Peyer's patch (tissue), 4 donors: Measurements from ENCODE around the gene COL3A1. TPM values are rescaled to one million over a fixed set of nuclear protein-coding genes. Genes with fewer than 3 reads are reported as not detected.

Source experiments
- DNase-seq, 3 donors: peaks; one replicate each; pipeline ENCODE4 v3.0.0-alpha.2; 2017 to 2019
- H3K27ac ChIP-seq, 4 donors: fragments of 200-600 bp; sonication (generic); one replicate each; pipeline ENCODE4 v1.5.1; 2016 to 2019
- H3K27me3 ChIP-seq, 2 donors: fragments of 200-600 bp; sonication (generic); one replicate each; pipeline ENCODE4 v1.5.1; 2019
- H3K36me3 ChIP-seq, 3 donors: fragments of 200-600 bp; sonication (generic); one replicate each; pipeline ENCODE4 v1.5.1; 2016 to 2019
- H3K4me1 ChIP-seq, 4 donors: fragments of 200-600 bp; sonication (generic); one replicate each; pipeline ENCODE4 v1.5.1; 2016 to 2019
- H3K4me3 ChIP-seq, 4 donors: fragments of 200-600 bp; sonication (generic); 1 replicate in 3 of 4; 2 replicates in 1 of 4; pipeline ENCODE4 v1.5.1; 2016 to 2019; ENCODE audit warnings: mild to moderate bottlenecking in 1 of 4
- H3K9me3 ChIP-seq, 4 donors: fragments of 200-600 bp; sonication (generic); one replicate each; pipeline ENCODE4 v1.5.1; 2016 to 2019; ENCODE audit warnings: mild to moderate bottlenecking in 1 of 4
- POLR2A ChIP-seq, 2 donors: fragments of 450-650 bp; IDR thresholded peaks; one replicate each; pipeline ENCODE4 v1.5.1; 2017; ENCODE audit warnings: antibody characterized with exemption in 2 of 2, mild to moderate bottlenecking in 2 of 2, moderate library complexity in 2 of 2
- total RNA-seq, 4 donors: library from RNA; depleted of rRNA; stranded (reverse); fragments of >200 nt; gene quantifications; one replicate each; pipeline ENCODE4 v1.1.0, GENCODE V29; 2016
- TF ChIP-seq, protein P1 (sequence below), 6 experiments: fragments of 450-650 bp in 4 of 6; fragments of 200-600 bp in 2 of 6; sonication (generic) in 1 of 6; IDR thresholded peaks; one replicate each; pipeline ENCODE4 v1.5.1; 2017 to 2019; ENCODE audit warnings: antibody characterized with exemption in 6 of 6, mild to moderate bottlenecking in 3 of 6, moderate library complexity in 1 of 6

The COL3A1 gene
- total RNA-seq, result 100 to 1,000 TPM in 1 of 4 donors, 10 to 100 TPM in 3; 33.9 to 317 (median 69.9) TPM

DNA sequence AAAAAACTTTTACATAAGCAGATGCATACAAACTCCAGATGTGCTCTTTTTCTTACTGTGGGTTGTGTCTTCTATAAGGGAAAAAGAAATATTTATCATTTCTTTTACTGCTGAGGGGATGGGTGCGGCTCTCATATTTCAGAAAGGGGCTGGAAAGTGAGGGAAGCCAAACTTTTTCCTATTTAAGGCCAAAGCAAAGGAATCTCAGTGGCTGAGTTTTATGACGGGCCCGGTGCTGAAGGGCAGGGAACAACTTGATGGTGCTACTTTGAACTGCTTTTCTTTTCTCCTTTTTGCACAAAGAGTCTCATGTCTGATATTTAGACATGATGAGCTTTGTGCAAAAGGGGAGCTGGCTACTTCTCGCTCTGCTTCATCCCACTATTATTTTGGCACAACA, at the start of gene COL3A1:
Gene COL3A1, plus strand, starts transcription at position 210 of the 400 bp plus-strand sequence. Its CDS starts 117 bp downstream, at position 327.
- no peak for DNase-seq
- Histone ChIP-seq H3K4me1 (no peaks in the 10 kb centered on the region), H3K27ac (peak within 1 kb of the TSS; percentile 35 to 82 (median 53)), H3K9me3 (no peaks in the 10 kb centered on the region), H3K27me3 (no peaks in the 10 kb centered on the region), H3K4me3 (peak within 1 kb of the TSS; percentile 4 to 43 (median 32)), H3K36me3 (no peaks in the 10 kb centered on the region)
- peak in 1 of 2 donors; percentile 20 for TF ChIP-seq POLR2A (IDR thresholded peaks at IDR 0.05)
- TF ChIP-seq, protein P1, sequence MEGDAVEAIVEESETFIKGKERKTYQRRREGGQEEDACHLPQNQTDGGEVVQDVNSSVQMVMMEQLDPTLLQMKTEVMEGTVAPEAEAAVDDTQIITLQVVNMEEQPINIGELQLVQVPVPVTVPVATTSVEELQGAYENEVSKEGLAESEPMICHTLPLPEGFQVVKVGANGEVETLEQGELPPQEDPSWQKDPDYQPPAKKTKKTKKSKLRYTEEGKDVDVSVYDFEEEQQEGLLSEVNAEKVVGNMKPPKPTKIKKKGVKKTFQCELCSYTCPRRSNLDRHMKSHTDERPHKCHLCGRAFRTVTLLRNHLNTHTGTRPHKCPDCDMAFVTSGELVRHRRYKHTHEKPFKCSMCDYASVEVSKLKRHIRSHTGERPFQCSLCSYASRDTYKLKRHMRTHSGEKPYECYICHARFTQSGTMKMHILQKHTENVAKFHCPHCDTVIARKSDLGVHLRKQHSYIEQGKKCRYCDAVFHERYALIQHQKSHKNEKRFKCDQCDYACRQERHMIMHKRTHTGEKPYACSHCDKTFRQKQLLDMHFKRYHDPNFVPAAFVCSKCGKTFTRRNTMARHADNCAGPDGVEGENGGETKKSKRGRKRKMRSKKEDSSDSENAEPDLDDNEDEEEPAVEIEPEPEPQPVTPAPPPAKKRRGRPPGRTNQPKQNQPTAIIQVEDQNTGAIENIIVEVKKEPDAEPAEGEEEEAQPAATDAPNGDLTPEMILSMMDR (IDR thresholded peaks at IDR 0.05), result no peak

GRCh38 chr2:188928643-188929042, 45.5 kb upstream of the COL3A1 start:
- no peaks in the 10 kb centered on the region for H3K27me3 ChIP-seq
- no peaks in the 10 kb centered on the region for H3K4me1 ChIP-seq
- no peak for TF ChIP-seq POLR2A (IDR thresholded peaks at IDR 0.05)
- TF ChIP-seq, protein P1 (IDR thresholded peaks at IDR 0.05), result no peak
- DNase-seq, result no peak
- no peaks in the 10 kb centered on the region for H3K36me3 ChIP-seq
- H3K27ac ChIP-seq, result no peak overlapping the region
- H3K9me3 ChIP-seq, result no peaks in the 10 kb centered on the region
- H3K4me3 ChIP-seq, result no peak overlapping the region

DNA sequence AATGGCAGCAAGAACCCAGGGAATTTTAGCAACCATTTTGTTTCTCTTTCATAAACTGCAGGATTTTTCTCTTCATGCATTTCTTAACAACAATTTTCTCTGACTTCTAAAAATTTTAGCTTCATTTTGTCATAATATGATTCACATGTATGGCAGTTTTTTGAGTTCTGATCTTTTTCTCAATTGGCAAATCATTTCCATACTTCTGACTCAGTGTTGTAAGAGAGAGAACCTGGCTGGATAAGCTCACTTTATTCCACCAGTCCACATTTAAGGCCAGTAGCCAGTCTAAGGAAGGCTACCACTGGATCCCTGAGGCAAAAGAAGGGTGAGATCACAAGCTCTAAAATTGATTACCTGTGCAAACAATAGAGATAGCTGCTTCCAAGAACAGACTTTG, 42.8 kb upstream of the COL3A1 start:
- no peaks in the 10 kb centered on the region for H3K4me1 ChIP-seq
- TF ChIP-seq, protein P1 (IDR thresholded peaks at IDR 0.05), result no peak
- no peak for TF ChIP-seq POLR2A (IDR thresholded peaks at IDR 0.05)
- H3K27me3 ChIP-seq, result no peaks in the 10 kb centered on the region
- no peak overlapping the region for H3K27ac ChIP-seq
- no peak for DNase-seq
- no peaks in the 10 kb centered on the region for H3K36me3 ChIP-seq
- H3K4me3 ChIP-seq, result no peak overlapping the region
- H3K9me3 ChIP-seq, result no peaks in the 10 kb centered on the region

DNA sequence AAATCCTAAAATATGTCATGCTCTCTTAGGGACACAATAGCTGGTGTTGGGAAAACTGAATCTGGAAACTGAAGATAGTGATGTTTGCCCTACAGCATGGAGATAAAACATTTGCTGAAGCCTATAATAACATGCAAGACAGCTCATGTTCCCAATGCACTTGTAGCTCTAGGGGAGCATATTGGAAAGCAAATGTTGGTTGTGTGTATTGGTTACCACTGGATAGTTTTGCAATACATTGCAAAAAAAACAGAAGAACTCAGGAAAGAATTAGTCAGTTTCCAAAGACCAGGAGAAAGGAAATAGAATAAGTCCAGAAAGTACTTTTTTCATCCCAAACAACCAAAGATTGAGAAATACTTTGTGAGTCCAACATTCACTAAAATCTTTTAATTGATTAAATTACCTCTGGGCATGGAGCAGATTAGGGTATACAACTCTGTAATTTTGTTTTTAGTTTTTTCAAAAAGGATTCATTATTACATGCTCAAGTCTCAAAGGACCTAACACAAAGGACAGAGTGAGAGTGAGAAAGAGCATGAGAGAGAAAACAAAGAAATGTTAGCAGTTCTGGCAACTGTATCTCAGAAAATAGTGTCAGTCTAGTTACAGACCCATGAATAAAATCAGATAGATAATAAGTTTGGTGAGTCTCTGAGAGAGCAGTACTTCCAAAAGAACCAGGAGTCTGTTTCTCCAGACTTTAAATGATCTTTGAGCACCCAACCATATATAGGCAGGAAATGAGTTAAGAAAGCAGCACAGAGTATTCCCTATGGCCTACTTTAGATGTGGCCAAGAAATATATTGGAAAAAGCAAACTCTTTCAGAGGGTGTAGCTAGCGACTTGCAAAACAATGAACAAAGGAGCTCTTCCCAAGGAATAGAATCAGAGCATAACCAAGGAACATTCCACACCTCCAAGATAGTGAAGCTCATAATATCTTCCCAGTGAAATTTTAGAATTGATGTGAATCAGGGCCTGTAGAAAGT, 36.6 kb upstream of the COL3A1 start:
- Histone ChIP-seq H3K4me1 (no peaks in the 10 kb centered on the region), H3K27me3 (no peaks in the 10 kb centered on the region), H3K36me3 (no peaks in the 10 kb centered on the region), H3K9me3 (no peaks in the 10 kb centered on the region), H3K4me3 (no peak overlapping the region), H3K27ac (peak overlapping the region in 1 of 4 donors; percentile 55)
- DNase-seq, result no peak
- TF ChIP-seq, protein P1 (IDR thresholded peaks at IDR 0.05), result no peak
- no peak for TF ChIP-seq POLR2A (IDR thresholded peaks at IDR 0.05)

DNA sequence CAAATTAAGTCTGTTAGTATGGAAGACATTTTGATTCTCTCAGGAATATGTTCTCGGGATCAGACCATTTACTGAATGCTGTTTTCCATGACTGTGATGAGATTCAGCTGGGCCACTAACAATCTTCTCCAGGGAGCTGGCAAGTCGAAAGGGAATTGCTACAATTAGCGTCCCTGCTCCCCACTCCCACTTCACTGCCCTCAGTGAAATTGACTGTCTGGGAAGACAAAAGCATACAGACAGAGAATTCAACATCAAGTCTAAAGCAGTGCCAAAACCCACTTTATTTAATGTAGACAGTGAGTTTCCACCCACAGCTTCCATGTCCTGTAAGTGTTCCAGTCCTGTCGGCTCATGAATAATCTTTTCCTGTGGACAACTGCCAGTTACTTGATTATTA, 34.0 kb upstream of the COL3A1 start:
- Histone ChIP-seq H3K9me3 (no peaks in the 10 kb centered on the region), H3K4me1 (no peaks in the 10 kb centered on the region), H3K27me3 (no peaks in the 10 kb centered on the region), H3K36me3 (no peaks in the 10 kb centered on the region), H3K27ac (peak overlapping the region in 2 of 4 donors; percentile 18 to 41), H3K4me3 (no peak overlapping the region)
- DNase-seq, result no peak
- TF ChIP-seq POLR2A (IDR thresholded peaks at IDR 0.05), result no peak
- TF ChIP-seq, protein P1 (IDR thresholded peaks at IDR 0.05), result no peak
